GM21723 (cell line): Measurements from ENCODE around the gene ATAD1.

ENCODE experiments used
- ATAC-seq: cut with Tn5 transposase; IDR thresholded peaks from one replicate; pipeline ENCODE4 v1.9.1; 2021; ENCODE audit warnings: mild to moderate bottlenecking, moderate library complexity; ENCODE audit not compliant: unreplicated experiment

The ATAD1 gene

GRCh38 chr10:87722716-87723115 is 95.3 kb downstream of the ATAD1 start:
- no peak for ATAC-seq

- ATAC-seq: no peak
Measured at GRCh38 chr10:87721781-87722180, 96.2 kb downstream of the ATAD1 start.

GRCh38 chr10:87720665-87721064 is 97.4 kb downstream of the ATAD1 start:
- ATAC-seq: no peak

- ATAC-seq: no peak
Measured at GRCh38 chr10:87716348-87716670, 101.7 kb downstream of the ATAD1 start.

- ATAC-seq: no peak
Measured at GRCh38 chr10:87715552-87716347, 102.3 kb downstream of the ATAD1 start.

- no peak for ATAC-seq
Measured at GRCh38 chr10:87713707-87714106, 104.3 kb downstream of the ATAD1 start.

- ATAC-seq: no peak
Measured at GRCh38 chr10:87712913-87713616, 105.0 kb downstream of the ATAD1 start.

- ATAC-seq: no peak
Measured at GRCh38 chr10:87707254-87707653, 110.8 kb downstream of the ATAD1 start.

- ATAC-seq: no peak
Measured at GRCh38 chr10:87706731-87707130, 111.3 kb downstream of the ATAD1 start.

- ATAC-seq: no peak
Measured at GRCh38 chr10:87705339-87705738, 112.7 kb downstream of the ATAD1 start.

GRCh38 chr10:87703771-87704170 is 114.3 kb downstream of the ATAD1 start:
- ATAC-seq: no peak

GRCh38 chr10:87702973-87703294 is 115.1 kb downstream of the ATAD1 start:
- no peak for ATAC-seq

- ATAC-seq: no peak
Measured at GRCh38 chr10:87702260-87702972, 115.6 kb downstream of the ATAD1 start.
